Tibial artery (tissue), 4 donors: ENCODE measurements around the gene TSPO.

Source experiments
- DNase-seq, 2 donors: peaks; one replicate each; pipeline ENCODE4 v3.0.0-alpha.2; 2019
- H3K27ac ChIP-seq, 2 donors: fragments of 200-600 bp; sonication (generic) in 1 of 2; 1 replicate in 1 of 2; 2 replicates in 1 of 2; pipeline ENCODE4 v1.5.1; 2018 to 2019; ENCODE audit warnings: mild to moderate bottlenecking in 1 of 2
- H3K27me3 ChIP-seq, 2 donors: fragments of 200-600 bp; sonication (generic) in 1 of 2; one replicate each; pipeline versions ENCODE4 v1.5.1 to v1.6.0; 2016 to 2019
- H3K36me3 ChIP-seq, 3 donors: fragments of 200-600 bp; sonication (generic) in 2 of 3; one replicate each; pipeline ENCODE4 v1.5.1; 2016 to 2019; ENCODE audit warnings: mild to moderate bottlenecking in 2 of 3
- H3K4me1 ChIP-seq, 4 donors: fragments of 200-600 bp; sonication (generic) in 2 of 4; 1 replicate in 3 of 4; 2 replicates in 1 of 4; pipeline ENCODE4 v1.5.1; 2016 to 2019
- H3K4me3 ChIP-seq, 2 donors: fragments of 200-600 bp; sonication (generic) in 1 of 2; 1 replicate in 1 of 2; 2 replicates in 1 of 2; pipeline ENCODE4 v1.5.1; 2018 to 2019; ENCODE audit warnings: mild to moderate bottlenecking in 2 of 2
- H3K9me3 ChIP-seq, 3 donors: fragments of 200-600 bp; sonication (generic) in 1 of 3; one replicate each; pipeline ENCODE4 v1.5.1; 2016 to 2019
- intact Hi-C: fragments of 100-400 bp; cut with DNase I; formaldehyde crosslinking; loops from one replicate; pipeline ENCODE4 v1.15.0; 2023; ENCODE audit warnings: low total_unique reads
- TF ChIP-seq, protein P1 (sequence below), 2 experiments: fragments of 200-600 bp in 1 of 2; fragments of 450-650 bp in 1 of 2; IDR thresholded peaks; one replicate each; pipeline ENCODE4 v1.5.1; 2017 to 2019; ENCODE audit warnings: antibody characterized with exemption in 2 of 2, mild to moderate bottlenecking in 1 of 2, moderate library complexity in 1 of 2

TSPO gene

DNA sequence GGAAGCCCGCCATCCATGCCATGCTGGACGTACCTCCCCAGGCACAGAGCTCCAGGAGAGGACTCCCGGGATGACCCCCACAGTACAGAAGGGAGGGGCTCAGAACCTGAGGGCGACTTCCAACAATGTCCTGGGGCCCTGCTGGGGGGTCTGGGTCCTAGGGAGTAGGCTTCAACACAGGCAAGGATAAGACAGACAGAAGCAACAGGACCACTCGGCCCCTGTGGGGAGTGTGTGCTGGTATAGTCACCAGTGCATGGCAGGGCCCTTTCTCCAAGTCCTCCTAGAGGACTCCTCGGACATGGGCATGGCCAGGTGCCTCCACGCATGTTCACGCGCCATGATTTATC, 18.7 kb downstream of the TSPO start:
- peaks cover 42 to 88% (median 68%) of the 10 kb centered on the region in 3 donors for H3K36me3 ChIP-seq
- no peaks in the 10 kb centered on the region for H3K27me3 ChIP-seq
- no peak overlapping the region for H3K27ac ChIP-seq
- H3K4me3 ChIP-seq = no peak overlapping the region
- no peak for DNase-seq
- TF ChIP-seq, protein P1, sequence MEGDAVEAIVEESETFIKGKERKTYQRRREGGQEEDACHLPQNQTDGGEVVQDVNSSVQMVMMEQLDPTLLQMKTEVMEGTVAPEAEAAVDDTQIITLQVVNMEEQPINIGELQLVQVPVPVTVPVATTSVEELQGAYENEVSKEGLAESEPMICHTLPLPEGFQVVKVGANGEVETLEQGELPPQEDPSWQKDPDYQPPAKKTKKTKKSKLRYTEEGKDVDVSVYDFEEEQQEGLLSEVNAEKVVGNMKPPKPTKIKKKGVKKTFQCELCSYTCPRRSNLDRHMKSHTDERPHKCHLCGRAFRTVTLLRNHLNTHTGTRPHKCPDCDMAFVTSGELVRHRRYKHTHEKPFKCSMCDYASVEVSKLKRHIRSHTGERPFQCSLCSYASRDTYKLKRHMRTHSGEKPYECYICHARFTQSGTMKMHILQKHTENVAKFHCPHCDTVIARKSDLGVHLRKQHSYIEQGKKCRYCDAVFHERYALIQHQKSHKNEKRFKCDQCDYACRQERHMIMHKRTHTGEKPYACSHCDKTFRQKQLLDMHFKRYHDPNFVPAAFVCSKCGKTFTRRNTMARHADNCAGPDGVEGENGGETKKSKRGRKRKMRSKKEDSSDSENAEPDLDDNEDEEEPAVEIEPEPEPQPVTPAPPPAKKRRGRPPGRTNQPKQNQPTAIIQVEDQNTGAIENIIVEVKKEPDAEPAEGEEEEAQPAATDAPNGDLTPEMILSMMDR (IDR thresholded peaks at IDR 0.05) = no peak
- intact Hi-C loops = no loop called here
- H3K9me3 ChIP-seq = no peaks in the 10 kb centered on the region
- H3K4me1 ChIP-seq = peaks cover 0 to 7% (median 5%) of the 10 kb centered on the region in 4 donors

DNA sequence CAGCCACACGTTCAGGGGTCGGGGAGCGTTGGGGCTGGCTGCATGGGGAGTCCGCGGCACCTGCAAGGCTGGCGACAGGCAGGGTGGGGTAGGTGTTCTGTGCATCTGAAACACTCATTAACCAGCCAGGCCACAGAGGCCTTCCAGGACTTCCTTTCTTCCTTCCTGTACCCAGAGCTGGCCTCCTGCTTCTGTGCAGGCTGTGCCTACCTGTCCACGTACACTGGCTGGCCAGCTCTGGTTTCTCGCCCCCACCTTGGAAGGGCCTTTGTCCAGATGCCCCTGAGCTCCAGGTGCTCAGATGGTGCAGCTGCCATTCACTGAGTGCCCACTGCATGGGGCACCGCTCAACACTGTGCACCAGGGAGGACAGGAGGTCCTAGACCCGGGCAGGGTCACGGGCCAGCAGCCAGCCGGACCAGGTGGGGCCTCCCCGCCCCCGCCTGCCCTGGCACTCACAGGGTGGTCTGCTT, 19.7 kb downstream of the TSPO start:
- Histone ChIP-seq H3K27ac (no peak overlapping the region), H3K4me3 (no peak overlapping the region), H3K4me1 (peaks cover 0 to 7% (median 5%) of the 10 kb centered on the region in 4 donors), H3K9me3 (no peaks in the 10 kb centered on the region), H3K27me3 (no peaks in the 10 kb centered on the region), H3K36me3 (peaks cover 42 to 97% (median 73%) of the 10 kb centered on the region in 3 donors)
- TF ChIP-seq, protein P1 (IDR thresholded peaks at IDR 0.05) = no peak
- intact Hi-C loops = no loop called here
- no peak for DNase-seq

DNA sequence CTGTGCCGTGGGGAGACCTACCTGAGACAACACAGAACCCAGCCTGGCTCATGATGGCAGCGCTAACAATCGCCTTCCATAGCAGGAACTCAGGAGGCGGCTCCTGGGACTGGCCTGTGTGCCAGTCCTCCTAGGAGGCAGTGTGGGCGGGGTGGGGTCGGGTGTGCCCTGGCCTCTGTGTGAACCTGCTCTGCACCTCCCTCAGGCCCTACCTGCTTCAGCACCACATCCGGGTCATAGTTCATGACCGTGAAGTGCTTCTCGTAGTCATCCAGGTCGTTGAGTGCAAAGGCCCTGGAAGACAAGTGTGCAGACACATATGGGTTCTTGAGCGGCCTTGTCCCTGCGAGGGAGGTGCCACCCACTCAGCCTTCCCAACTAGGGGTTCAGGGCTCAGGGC, 20.2 kb downstream of the TSPO start:
- TF ChIP-seq, protein P1 (IDR thresholded peaks at IDR 0.05) = no peak
- intact Hi-C loops = no loop called here
- Histone ChIP-seq H3K27ac (no peak overlapping the region), H3K36me3 (peaks cover 42 to 99% (median 73%) of the 10 kb centered on the region in 3 donors), H3K4me1 (peaks cover 0 to 7% (median 5%) of the 10 kb centered on the region in 4 donors), H3K4me3 (no peak overlapping the region), H3K27me3 (no peaks in the 10 kb centered on the region), H3K9me3 (no peaks in the 10 kb centered on the region)
- no peak for DNase-seq

DNA sequence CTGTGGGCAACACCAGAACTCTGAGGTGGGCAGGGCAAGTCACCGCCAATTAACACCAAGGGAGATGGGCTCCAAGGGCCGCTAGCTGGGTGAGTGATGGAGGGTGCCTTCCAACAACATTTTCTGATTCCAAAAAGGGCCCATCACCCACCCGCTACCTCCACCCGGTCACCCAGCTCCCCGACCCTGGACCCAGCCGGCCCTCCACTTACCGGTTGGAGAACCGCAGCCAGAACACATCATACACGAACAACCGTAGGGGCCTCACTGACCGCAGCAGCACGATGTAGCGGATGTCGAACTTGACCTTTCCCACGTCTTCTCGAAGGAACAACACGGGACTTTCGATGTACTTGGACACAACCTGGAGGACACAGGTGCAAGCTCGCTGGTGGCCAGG, 20.8 kb downstream of the TSPO start:
- no peak for DNase-seq
- peaks cover 0 to 7% (median 5%) of the 10 kb centered on the region in 4 donors for H3K4me1 ChIP-seq
- TF ChIP-seq, protein P1 (IDR thresholded peaks at IDR 0.05) = no peak
- H3K36me3 ChIP-seq = peaks cover 42 to 99% (median 70%) of the 10 kb centered on the region in 3 donors
- no peak overlapping the region for H3K4me3 ChIP-seq
- intact Hi-C loops = no loop called here
- no peaks in the 10 kb centered on the region for H3K27me3 ChIP-seq
- H3K9me3 ChIP-seq = no peaks in the 10 kb centered on the region
- H3K27ac ChIP-seq = no peak overlapping the region

DNA sequence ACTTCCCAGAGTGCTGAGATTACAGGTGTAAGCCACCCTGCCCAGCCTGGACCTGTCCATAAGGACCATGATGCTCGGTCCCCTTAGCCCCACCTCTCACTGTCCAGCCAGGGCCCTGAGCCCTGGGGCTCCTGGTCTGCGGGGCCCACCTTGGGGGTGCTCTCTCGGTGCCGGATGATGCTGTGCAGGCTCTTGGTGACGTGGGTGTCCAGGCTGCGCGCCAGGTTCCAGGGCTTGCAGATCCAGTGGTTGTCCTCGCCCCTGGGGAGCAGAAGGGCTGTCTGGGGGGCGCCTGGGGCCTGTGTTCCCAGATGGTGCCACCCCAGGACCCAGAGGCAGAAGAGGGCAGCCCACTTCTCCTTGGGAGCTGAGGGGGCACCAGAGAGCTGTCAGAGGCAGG, 22.2 kb downstream of the TSPO start:
- no peak for DNase-seq
- Histone ChIP-seq H3K36me3 (peaks cover 42 to 98% (median 67%) of the 10 kb centered on the region in 3 donors), H3K27me3 (no peaks in the 10 kb centered on the region), H3K4me1 (peaks cover 0 to 5% (median 3%) of the 10 kb centered on the region in 4 donors), H3K4me3 (no peak overlapping the region), H3K9me3 (no peaks in the 10 kb centered on the region), H3K27ac (no peak overlapping the region)
- intact Hi-C loops = no loop called here
- TF ChIP-seq, protein P1 (IDR thresholded peaks at IDR 0.05) = no peak
